ENCODE data around the gene TAB2. TPM values are rescaled to one million over a fixed set of nuclear protein-coding genes. Genes with fewer than 3 reads are reported as not detected.

The TAB2 gene
- total RNA-seq, 1 experiment from 2014 or later, result 14.7 TPM

DNA sequence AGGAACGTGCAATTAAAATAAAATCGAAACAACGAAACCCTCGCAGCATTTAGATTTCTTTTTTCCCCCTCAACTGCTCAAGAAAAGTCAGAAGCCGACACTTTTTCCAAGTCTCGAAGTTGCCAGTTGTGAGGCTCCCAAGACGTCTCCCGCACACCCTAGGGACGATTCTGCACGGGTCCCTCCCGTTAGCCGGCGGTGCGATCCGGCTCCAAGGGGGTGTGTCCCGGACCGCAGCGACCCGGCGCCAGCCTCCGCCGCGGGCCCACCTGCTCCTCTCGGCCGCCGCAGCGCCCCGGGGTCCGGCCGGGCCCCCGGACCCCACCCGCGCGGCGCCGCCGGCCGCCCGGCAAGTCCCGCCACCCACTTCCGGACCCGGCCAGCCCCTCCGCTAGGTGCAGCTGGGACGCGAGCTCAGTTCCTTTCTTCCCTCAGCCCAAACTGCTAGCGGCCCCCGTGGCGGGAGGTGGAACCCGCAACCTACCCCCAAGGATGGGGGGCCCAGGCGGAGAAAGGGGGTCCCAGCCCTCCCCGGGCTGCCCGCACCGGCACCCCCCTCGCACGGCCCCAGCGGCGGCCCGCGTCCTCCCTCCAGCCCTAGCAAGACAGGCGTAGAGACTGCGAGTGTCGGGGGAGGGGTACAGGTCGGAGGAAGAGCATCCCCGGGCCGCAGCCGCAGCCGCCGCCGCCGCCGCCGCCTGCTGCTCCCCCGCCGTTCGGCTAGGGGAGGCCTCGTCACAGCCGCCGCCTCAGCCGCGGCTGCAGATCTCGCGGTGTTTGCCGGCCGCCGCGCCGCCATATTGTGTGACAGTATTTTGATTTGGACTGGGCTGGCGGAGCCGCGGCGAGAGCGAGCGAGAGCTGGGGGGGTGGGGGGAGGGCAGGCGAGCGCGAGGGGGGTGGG is 520 bp upstream of the TAB2 start:
- intact Hi-C loops (cut with micrococcal nuclease), result loop anchor here (2.0 to 5.0 kb wide), 2 partner anchors 84 to 235 kb away; no protein-coding TSS in a partner anchor
- Histone ChIP-seq H3F3A (ENCODE audit: low read length, unreplicated experiment) (no peaks in the 10 kb centered on the region), H2AFZ (ENCODE audit: low read length) (peak overlapping the region; percentile 92), H3K9me3 (ENCODE audit: low read length) (no peaks in the 10 kb centered on the region), H3K4me2 (ENCODE audit: low read length) (peak overlapping the region; percentile 81), H3K27ac (ENCODE audit: low read length) (peak overlapping the region; percentile 69), H3K4me1 (ENCODE audit: insufficient read depth, low read length) (peaks cover 24% of the 10 kb centered on the region), H3K4me3 (ENCODE audit: low read length) (peak overlapping the region; percentile 93), H3K27me3 (ENCODE audit: low read length) (no peaks in the 10 kb centered on the region), H3K36me3 (ENCODE audit: low read depth, low read length) (no peaks in the 10 kb centered on the region), H4K20me1 (ENCODE audit: low read length) (peaks cover 22% of the 10 kb centered on the region), H3K79me2 (ENCODE audit: low read length) (peaks cover 50% of the 10 kb centered on the region), H3K9ac (ENCODE audit: low read length) (peak overlapping the region; percentile 93), H3K9me2 (replicated peaks; ENCODE audit: low read length) (no peaks in the 10 kb centered on the region)
- ChIA-PET POLR2A (ENCODE audit: unreplicated experiment) (no interaction called here), CTCF (no interaction called here)
- ATAC-seq (peak; percentile 83), DNase-seq (peak; percentile 86)
- TF ChIP-seq, protein P1, sequence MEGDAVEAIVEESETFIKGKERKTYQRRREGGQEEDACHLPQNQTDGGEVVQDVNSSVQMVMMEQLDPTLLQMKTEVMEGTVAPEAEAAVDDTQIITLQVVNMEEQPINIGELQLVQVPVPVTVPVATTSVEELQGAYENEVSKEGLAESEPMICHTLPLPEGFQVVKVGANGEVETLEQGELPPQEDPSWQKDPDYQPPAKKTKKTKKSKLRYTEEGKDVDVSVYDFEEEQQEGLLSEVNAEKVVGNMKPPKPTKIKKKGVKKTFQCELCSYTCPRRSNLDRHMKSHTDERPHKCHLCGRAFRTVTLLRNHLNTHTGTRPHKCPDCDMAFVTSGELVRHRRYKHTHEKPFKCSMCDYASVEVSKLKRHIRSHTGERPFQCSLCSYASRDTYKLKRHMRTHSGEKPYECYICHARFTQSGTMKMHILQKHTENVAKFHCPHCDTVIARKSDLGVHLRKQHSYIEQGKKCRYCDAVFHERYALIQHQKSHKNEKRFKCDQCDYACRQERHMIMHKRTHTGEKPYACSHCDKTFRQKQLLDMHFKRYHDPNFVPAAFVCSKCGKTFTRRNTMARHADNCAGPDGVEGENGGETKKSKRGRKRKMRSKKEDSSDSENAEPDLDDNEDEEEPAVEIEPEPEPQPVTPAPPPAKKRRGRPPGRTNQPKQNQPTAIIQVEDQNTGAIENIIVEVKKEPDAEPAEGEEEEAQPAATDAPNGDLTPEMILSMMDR (conservative IDR thresholded peaks at IDR 0.05; ENCODE audit: low read depth, low read length), result no peak
- TF ChIP-seq EZH2 (IDR thresholded peaks at IDR 0.05; ENCODE audit: low read length, unreplicated experiment) (no peak), EZH2phosphoT487 (IDR thresholded peaks at IDR 0.05; ENCODE audit: borderline replicate concordance, low read length) (no peak)
- no TSS peak for BruUV-seq (replicated peaks)

DNA sequence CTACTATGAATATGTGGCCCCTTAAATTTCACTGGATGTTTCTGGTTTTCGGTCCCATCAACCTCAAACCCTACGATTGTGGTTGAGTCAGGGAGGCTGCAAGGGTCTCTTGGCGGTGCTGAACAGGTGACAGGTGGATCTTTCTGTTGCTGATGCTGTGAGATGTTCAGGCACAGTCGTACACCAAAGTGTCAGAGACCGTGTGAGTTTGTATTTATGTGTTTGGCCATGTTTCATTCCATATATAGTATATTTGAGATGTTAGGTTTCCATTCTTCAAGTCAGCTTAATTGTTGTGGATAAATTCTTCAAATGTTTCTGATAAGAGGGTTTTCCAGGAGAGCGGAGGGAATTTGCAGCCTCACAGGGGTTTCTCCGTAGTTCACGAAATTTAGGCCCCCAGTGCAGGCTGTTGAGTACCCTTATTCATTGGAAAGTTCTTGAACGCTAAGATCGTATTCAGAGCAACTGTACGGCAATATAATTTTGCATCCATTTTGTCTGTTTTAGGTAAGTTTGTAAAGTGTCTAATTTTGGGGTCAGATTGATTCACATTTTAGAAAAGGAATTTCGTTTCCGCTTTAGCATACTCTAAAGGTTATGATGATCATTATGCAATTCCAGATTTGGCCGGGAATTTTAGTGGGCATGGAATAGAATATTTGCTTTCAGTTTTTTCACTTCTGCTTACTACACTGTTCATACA is 1.2 kb downstream of the TAB2 start:
- peaks cover 41% of the 10 kb centered on the region for H3K4me1 ChIP-seq (ENCODE audit: insufficient read depth, low read length)
- no peaks in the 10 kb centered on the region for H3K9me3 ChIP-seq (ENCODE audit: low read length)
- no peaks in the 10 kb centered on the region for H3K27me3 ChIP-seq (ENCODE audit: low read length)
- no peaks in the 10 kb centered on the region for H3K9me2 ChIP-seq (replicated peaks; ENCODE audit: low read length)
- peak overlapping the region; percentile 84 for H3K4me3 ChIP-seq (ENCODE audit: low read length)
- H3K27ac ChIP-seq (ENCODE audit: low read length), result peak overlapping the region; percentile 22; the same call in 1 of the 2 replicates
- TF ChIP-seq, protein P1 (conservative IDR thresholded peaks at IDR 0.05; ENCODE audit: low read depth, low read length), result no peak
- TF ChIP-seq EZH2 (IDR thresholded peaks at IDR 0.05; ENCODE audit: low read length, unreplicated experiment) (no peak), EZH2phosphoT487 (IDR thresholded peaks at IDR 0.05; ENCODE audit: borderline replicate concordance, low read length) (no peak)
- H3F3A ChIP-seq (ENCODE audit: low read length, unreplicated experiment), result no peaks in the 10 kb centered on the region
- BruUV-seq (replicated peaks), result TSS peak; percentile 31
- ATAC-seq (no peak), DNase-seq (peak; percentile 18)
- CTCF ChIA-PET, result no interaction called here
- H3K9ac ChIP-seq (ENCODE audit: low read length), result peak overlapping the region; percentile 74; the same call in 1 of the 2 replicates
- H4K20me1 ChIP-seq (ENCODE audit: low read length), result peaks cover 25% of the 10 kb centered on the region
- POLR2A ChIA-PET (ENCODE audit: unreplicated experiment), result interaction anchor here (0.6 to 0.8 kb wide), 2 partner anchors 29 to 287 kb away, joined by 4 to 8 read pairs; no protein-coding TSS in a partner anchor
- peak overlapping the region; percentile 85 for H3K4me2 ChIP-seq (ENCODE audit: low read length)
- peaks cover 67% of the 10 kb centered on the region for H3K79me2 ChIP-seq (ENCODE audit: low read length)
- H2AFZ ChIP-seq (ENCODE audit: low read length), result no peak overlapping the region
- H3K36me3 ChIP-seq (ENCODE audit: low read depth, low read length), result no peaks in the 10 kb centered on the region
- intact Hi-C loops (cut with micrococcal nuclease), result loop anchor here (5.0 kb wide), 1 partner anchor 236 kb away; no protein-coding TSS in a partner anchor
